Endodermal cell (in vitro differentiated cells): ENCODE data around the gene ATOH7. TPM values are rescaled to one million over a fixed set of nuclear protein-coding genes. Genes with fewer than 3 reads are reported as not detected.

Experiments
- DNase-seq: peaks from one replicate; pipeline ENCODE4 v3.0.0-alpha.2; 2017
- H3K27ac ChIP-seq: 2 replicates; pipeline ENCODE4 v1.5.1; 2013; ENCODE audit warnings: mild to moderate bottlenecking, low read depth, low read length, moderate library complexity
- H3K27me3 ChIP-seq: 2 replicates; pipeline ENCODE4 v1.6.1; 2013; ENCODE audit warnings: mild to moderate bottlenecking, low read length, moderate library complexity; ENCODE audit not compliant: insufficient read depth, control insufficient read depth, poor library complexity, severe bottlenecking
- H3K36me3 ChIP-seq: 2 replicates; pipeline ENCODE4 v1.7.0; 2013; ENCODE audit warnings: mild to moderate bottlenecking, low read length, moderate library complexity; ENCODE audit not compliant: control insufficient read depth, insufficient read depth
- H3K4me1 ChIP-seq: one replicate; pipeline ENCODE4 v1.7.0; 2013; ENCODE audit warnings: low read length; ENCODE audit not compliant: control insufficient read depth, insufficient read depth
- H3K4me3 ChIP-seq: 2 replicates; pipeline ENCODE4 v1.5.1; 2013; ENCODE audit warnings: mild to moderate bottlenecking, low read length, moderate library complexity
- H3K9ac ChIP-seq: 2 replicates; pipeline ENCODE4 v1.6.1; 2013; ENCODE audit warnings: mild to moderate bottlenecking, low read length, moderate library complexity; ENCODE audit not compliant: poor library complexity, severe bottlenecking; ENCODE audit errors: extremely low read depth
- H3K9me3 ChIP-seq: 2 replicates; pipeline ENCODE4 v1.6.1; 2013; ENCODE audit warnings: mild to moderate bottlenecking, low read length, moderate library complexity; ENCODE audit not compliant: control insufficient read depth
- H3K27ac Mint-ChIP-seq: 2 replicates; pipeline ENCODE4 v1.8.0; 2020; ENCODE audit warnings: mixed read lengths
- H3K27me3 Mint-ChIP-seq: 2 replicates; pipeline ENCODE4 v1.8.0; 2021; ENCODE audit warnings: mild to moderate bottlenecking, mixed read lengths; ENCODE audit not compliant: insufficient read depth
- H3K36me3 Mint-ChIP-seq: 2 replicates; pipeline ENCODE4 v1.8.0; 2020; ENCODE audit warnings: low read depth, mixed read lengths
- H3K4me1 Mint-ChIP-seq: 2 replicates; pipeline ENCODE4 v1.8.0; 2020; ENCODE audit warnings: mixed read lengths
- H3K4me3 Mint-ChIP-seq: 2 replicates; pipeline ENCODE4 v1.8.0; 2020; ENCODE audit warnings: mild to moderate bottlenecking, moderate library complexity, mixed read lengths
- H3K9me3 Mint-ChIP-seq: 2 replicates; pipeline ENCODE4 v1.8.0; 2020; ENCODE audit warnings: mild to moderate bottlenecking, mixed read lengths
- CTCF ChIP-seq: fragments of 200-600 bp; sonication (generic); conservative IDR thresholded peaks from 2 replicates; pipeline ENCODE4 v1.5.0; 2021; ENCODE audit warnings: antibody characterized with exemption, mild to moderate bottlenecking
- WGBS, 2 experiments: methylation state at CpG; one replicate each; pipeline versions ENCODE4 v1.1.5 to v1.1.7; 2013; ENCODE audit warnings: missing lambda C conversion rate in 2 of 2, mixed read lengths in 1 of 2; ENCODE audit not compliant: insufficient coverage in 1 of 2, insufficient read length in 1 of 2; 5-methylcytosine and 5-hydroxymethylcytosine counted together
- total RNA-seq, 2 donors: library from RNA; stranded (reverse); fragmentation: NEBNext Ultra II Directional in 1 of 2; extraction: Animal tissue kit (Norgen Biotek cat#: 25700) in 1 of 2; gene quantifications; 2 replicates in 1 of 2; 3 replicates in 1 of 2; pipeline ENCODE4 v1.2.1, GENCODE V29; 2021

Gene ATOH7
- total RNA-seq, 2 donors from 2014 or later, result 0.35 to 0.46 TPM

- H3K27ac Mint-ChIP-seq, result no peak overlapping the region
- H3K27ac ChIP-seq, result no peak overlapping the region
- no peak for DNase-seq
- no peak overlapping the region for H3K9ac ChIP-seq
- H3K4me1 ChIP-seq, result no peaks in the 10 kb centered on the region
- H3K27me3 ChIP-seq, result peaks cover 22% of the 10 kb centered on the region
- TF ChIP-seq CTCF, result no peak
- H3K4me3 ChIP-seq, result no peak overlapping the region
- no peaks in the 10 kb centered on the region for H3K9me3 Mint-ChIP-seq
- no peaks in the 10 kb centered on the region for H3K36me3 ChIP-seq
- 98 to 100% methylated on average over 1 to 3 of the region's 3 CpGs for WGBS, 2 experiments
- H3K9me3 ChIP-seq, result no peaks in the 10 kb centered on the region
- no peaks in the 10 kb centered on the region for H3K36me3 Mint-ChIP-seq
- H3K4me3 Mint-ChIP-seq, result no peak overlapping the region
- peaks cover 4% of the 10 kb centered on the region for H3K4me1 Mint-ChIP-seq
- peaks cover 29% of the 10 kb centered on the region for H3K27me3 Mint-ChIP-seq
Observed at GRCh38 chr10:68237173-68237572, 5.3 kb upstream of the ATOH7 start.

- Mint-ChIP-seq H3K27ac (no peak overlapping the region), H3K4me1 (peaks cover 14% of the 10 kb centered on the region), H3K9me3 (no peaks in the 10 kb centered on the region), H3K4me3 (no peak overlapping the region), H3K27me3 (peaks cover 34% of the 10 kb centered on the region), H3K36me3 (no peaks in the 10 kb centered on the region)
- peaks cover 32% of the 10 kb centered on the region for H3K27me3 ChIP-seq
- DNase-seq, result no peak
- H3K9me3 ChIP-seq, result no peaks in the 10 kb centered on the region
- TF ChIP-seq CTCF, result no peak
- no peak overlapping the region for H3K9ac ChIP-seq
- H3K36me3 ChIP-seq, result no peaks in the 10 kb centered on the region
- no peak overlapping the region for H3K4me3 ChIP-seq
- no peak overlapping the region for H3K27ac ChIP-seq
- no peaks in the 10 kb centered on the region for H3K4me1 ChIP-seq
Observed at GRCh38 chr10:68235581-68235980, 3.7 kb upstream of the ATOH7 start.

- peaks cover 35% of the 10 kb centered on the region for H3K27me3 ChIP-seq
- H3K27me3 Mint-ChIP-seq, result peaks cover 34% of the 10 kb centered on the region
- WGBS, 2 experiments, result 92 to 100% methylated on average over 2 of the region's 2 CpGs
- peaks cover 14% of the 10 kb centered on the region for H3K4me1 Mint-ChIP-seq
- no peak overlapping the region for H3K4me3 ChIP-seq
- H3K9me3 Mint-ChIP-seq, result no peaks in the 10 kb centered on the region
- peak; percentile 20 for DNase-seq
- H3K36me3 ChIP-seq, result no peaks in the 10 kb centered on the region
- H3K27ac Mint-ChIP-seq, result no peak overlapping the region
- no peak for TF ChIP-seq CTCF
- no peaks in the 10 kb centered on the region for H3K4me1 ChIP-seq
- H3K4me3 Mint-ChIP-seq, result no peak overlapping the region
- no peak overlapping the region for H3K27ac ChIP-seq
- no peak overlapping the region for H3K9ac ChIP-seq
- no peaks in the 10 kb centered on the region for H3K36me3 Mint-ChIP-seq
- no peaks in the 10 kb centered on the region for H3K9me3 ChIP-seq
Observed at GRCh38 chr10:68235111-68235510, 3.2 kb upstream of the ATOH7 start.
